Motor neuron (in vitro differentiated cells): ENCODE measurements around the gene GFY. TPM values are rescaled to one million over a fixed set of nuclear protein-coding genes. Genes with fewer than 3 reads are reported as not detected.
A peak's percentile ranks its signal among the peaks of the same experiment; 100 is the strongest.

Experiments used
- ATAC-seq, 8 experiments: fragments of 200-7000 bp; cut with Tn5 transposase; replicated peaks in 6 of 8; 2 replicates each; pipeline ENCODE4 v1.8.0; 2021; ENCODE audit warnings: mild to moderate bottlenecking in 8 of 8, moderate library complexity in 8 of 8
- H3K27ac ChIP-seq, 2 donors: fragments of 250-450 bp; sonication (Bioruptor Pico); 2 replicates each; pipeline ENCODE4 v1.9.0; 2021; ENCODE audit warnings: antibody characterized with exemption in 2 of 2, mild to moderate bottlenecking in 2 of 2, moderate library complexity in 1 of 2
- H3K4me1 ChIP-seq, 2 donors: fragments of 250-450 bp; sonication (Bioruptor Pico); replicated peaks in 1 of 2; 2 replicates each; pipeline ENCODE4 v1.6.1; 2021; ENCODE audit warnings: antibody characterized with exemption in 2 of 2, mild to moderate bottlenecking in 2 of 2, moderate library complexity in 1 of 2
- H3K4me3 ChIP-seq, 5 donors: fragments of 250-450 bp; sonication (Bioruptor Pico); 2 replicates each; pipeline ENCODE4 v1.9.0; 2021; ENCODE audit warnings: antibody characterized with exemption in 5 of 5, mild to moderate bottlenecking in 5 of 5, moderate library complexity in 4 of 5
- WGBS, 10 experiments: fragments of 450-650 bp; shearing (Covaris generic); methylation state at CpG; one replicate each; pipeline ENCODE4 v1.0.0; 2022; 5-methylcytosine and 5-hydroxymethylcytosine counted together
- in situ Hi-C, 9 experiments: fragments of 400-800 bp; cut with MboI; loops; one replicate each; pipeline ENCODE4 v1.15.0; 2021; ENCODE audit warnings: low sequenced_read_pairs in 9 of 9, low pct_unique_long_range_greater_than_20kb in 2 of 9; ENCODE audit not compliant: unreplicated experiment in 9 of 9
- total RNA-seq, 8 experiments: library from RNA; unstranded; fragments of 300-600 nt; gene quantifications; 2 replicates each; pipeline versions ENCODE4 v1.2.3 to v1.2.4, GENCODE V29; 2022

Gene GFY
- 1 to 10 TPM in 1 of 8 experiments, under 1 TPM in 5, not detected in 2; 0.42 to 1.1 (median 0.67) TPM for total RNA-seq

- WGBS, 10 experiments: 0 to 80% (median 23%) methylated on average over 1 to 4 of the region's 7 CpGs; no CpG with 5 or more reads in 3 of the 10 experiments
- no peak within 1 kb of the TSS for H3K27ac ChIP-seq
- H3K4me1 ChIP-seq: peaks cover 17 to 39% of the 10 kb centered on the region in 2 donors
- H3K4me3 ChIP-seq: no peak within 1 kb of the TSS
- ATAC-seq: no peak
- in situ Hi-C loops: no loop called here
These were observed at the start of gene GFY for GRCh38 chr19:49425178-49425577. GFY (plus strand) TSS chr19:49425388; CDS start chr19:49426431, 1,043 bp downstream.

- H3K4me3 ChIP-seq: no peak overlapping the region
- in situ Hi-C loops: loop anchor here in 1 of 9 experiments (25.0 kb wide), 1 partner anchor 159 kb away; the partner anchor contains the start of gene RCN3
- no peak for ATAC-seq
- no peaks in the 10 kb centered on the region for H3K4me1 ChIP-seq
- WGBS, 10 experiments: 0 to 100% (median 78%) methylated on average over 1 to 3 of the region's 3 CpGs; no CpG with 5 or more reads in 3 of the 10 experiments
- H3K27ac ChIP-seq: no peak overlapping the region
These were observed 46.7 kb upstream of the GFY start for GRCh38 chr19:49378512-49378911.

- no peak for ATAC-seq
- no peak overlapping the region for H3K4me3 ChIP-seq
- 14 to 100% (median 76%) methylated on average over 1 to 3 of the region's 3 CpGs for WGBS, 10 experiments
- no peaks in the 10 kb centered on the region for H3K4me1 ChIP-seq
- no peak overlapping the region for H3K27ac ChIP-seq
- in situ Hi-C loops: loop anchor here in 1 of 9 experiments (25.0 kb wide), 1 partner anchor 157 kb away; the partner anchor contains the start of gene RCN3
These were observed 44.8 kb upstream of the GFY start for GRCh38 chr19:49380391-49380790.

GRCh38 chr19:49382639-49383038 is 42.5 kb upstream of the GFY start:
- H3K4me3 ChIP-seq: no peak overlapping the region
- 29 to 93% (median 67%) methylated on average over 1 to 5 of the region's 5 CpGs for WGBS, 10 experiments

GRCh38 chr19:49383599-49383998 is 41.6 kb upstream of the GFY start:
- in situ Hi-C loops: loop anchor here in 1 of 9 experiments (25.0 kb wide), 1 partner anchor 154 kb away; the partner anchor contains the start of gene RCN3
- no peak overlapping the region for H3K4me3 ChIP-seq
- 0 to 89% (median 72%) methylated on average over 1 of the region's 1 CpG; no CpG with 5 or more reads in 2 of the 10 experiments for WGBS, 10 experiments
- no peaks in the 10 kb centered on the region for H3K4me1 ChIP-seq
- no peak overlapping the region for H3K27ac ChIP-seq
- no peak for ATAC-seq

More at GRCh38 chr19:49382639-49383038, 42.5 kb upstream of the GFY start:
- ATAC-seq: no peak
- no peak overlapping the region for H3K27ac ChIP-seq
- in situ Hi-C loops: loop anchor here in 1 of 9 experiments (25.0 kb wide), 1 partner anchor 155 kb away; the partner anchor contains the start of gene RCN3
- no peaks in the 10 kb centered on the region for H3K4me1 ChIP-seq

- in situ Hi-C loops: loop anchor here in 1 of 9 experiments (25.0 kb wide), 1 partner anchor 149 kb away; the partner anchor contains the start of gene RCN3
- H3K27ac ChIP-seq: no peak within 1 kb of the TSS
- peak in 1 of 8 experiments; percentile 50 for ATAC-seq
- H3K4me3 ChIP-seq: no peak within 1 kb of the TSS
- peaks cover 0 to 4% of the 10 kb centered on the region in 2 donors for H3K4me1 ChIP-seq
- WGBS, 10 experiments: 41 to 80% (median 67%) methylated on average over 1 to 10 of the region's 40 CpGs; no CpG with 5 or more reads in 7 of the 10 experiments
These were observed 37.2 kb upstream of the GFY start, which contains the start of gene KASH5 for GRCh38 chr19:49387936-49388372. KASH5 (plus strand) TSS chr19:49388249; CDS start chr19:49390884, 2,635 bp downstream.

GRCh38 chr19:49389406-49389805 is 35.8 kb upstream of the GFY start:
- no peak for ATAC-seq
- in situ Hi-C loops: loop anchor here in 1 of 9 experiments (25.0 kb wide), 1 partner anchor 148 kb away; the partner anchor contains the start of gene RCN3
- 40 to 100% (median 92%) methylated on average over 1 to 4 of the region's 20 CpGs; no CpG with 5 or more reads in 7 of the 10 experiments for WGBS, 10 experiments
- H3K27ac ChIP-seq: no peak overlapping the region
- H3K4me1 ChIP-seq: peaks cover 8% of the 10 kb centered on the region in 2 donors
- H3K4me3 ChIP-seq: no peak overlapping the region

- peaks cover 8% of the 10 kb centered on the region in 2 donors for H3K4me1 ChIP-seq
- no peak overlapping the region for H3K4me3 ChIP-seq
- in situ Hi-C loops: loop anchor here in 3 of 9 experiments (10.0 to 25.0 kb wide), 2 partner anchors 54 to 147 kb away; partner anchors contain the start of genes SLC17A7 (in 2 of the 3) and RCN3 (in 1 of the 3)
- ATAC-seq: no peak
- H3K27ac ChIP-seq: no peak overlapping the region
- WGBS, 10 experiments: 43 to 73% methylated on average over 1 to 6 of the region's 26 CpGs; no CpG with 5 or more reads in 8 of the 10 experiments
These were observed 34.9 kb upstream of the GFY start for GRCh38 chr19:49390131-49390928.

GRCh38 chr19:49390929-49391359 is 34.2 kb upstream of the GFY start:
- Histone ChIP-seq H3K27ac (no peak overlapping the region), H3K4me3 (no peak overlapping the region), H3K4me1 (peaks cover 8% of the 10 kb centered on the region in 2 donors)
- peak in 1 of 8 experiments; percentile 11 for ATAC-seq
- in situ Hi-C loops: loop anchor here in 3 of 9 experiments (10.0 to 25.0 kb wide), 2 partner anchors 54 to 146 kb away; partner anchors contain the start of genes SLC17A7 (in 2 of the 3) and RCN3 (in 1 of the 3)
- WGBS, 10 experiments: 0 to 33% (median 10%) methylated on average over 1 to 6 of the region's 9 CpGs; no CpG with 5 or more reads in 4 of the 10 experiments

GRCh38 chr19:49391581-49392399 is 33.4 kb upstream of the GFY start:
- H3K27ac ChIP-seq: no peak overlapping the region
- no peak overlapping the region for H3K4me3 ChIP-seq
- H3K4me1 ChIP-seq: peaks cover 8% of the 10 kb centered on the region in 2 donors
- in situ Hi-C loops: loop anchor here in 3 of 9 experiments (10.0 to 25.0 kb wide), 2 partner anchors 53 to 146 kb away; partner anchors contain the start of genes SLC17A7 (in 2 of the 3) and RCN3 (in 1 of the 3)
- peak; percentile 90 to 98 (median 96) for ATAC-seq
- 4 to 80% (median 43%) methylated on average over 1 to 9 of the region's 14 CpGs; no CpG with 5 or more reads in 1 of the 10 experiments for WGBS, 10 experiments

- Histone ChIP-seq H3K4me1 (peaks cover 8% of the 10 kb centered on the region in 2 donors), H3K4me3 (no peak overlapping the region), H3K27ac (no peak overlapping the region)
- peak in 5 of 8 experiments; percentile 17 to 52 (median 24) for ATAC-seq
- in situ Hi-C loops: loop anchor here in 3 of 9 experiments (10.0 to 25.0 kb wide), 2 partner anchors 51 to 143 kb away; partner anchors contain the start of genes SLC17A7 (in 2 of the 3) and RCN3 (in 1 of the 3)
- 0% methylated on average over 1 of the region's 5 CpGs; no CpG with 5 or more reads in 9 of the 10 experiments for WGBS, 10 experiments
These were observed 31.3 kb upstream of the GFY start for GRCh38 chr19:49393881-49394280.
